Measurements from ENCODE around the gene EEF1A1.
"Not testable (repeated sequence)": the region's sequence is repeated elsewhere in the genome, so short reads cannot be mapped to it uniquely, and the experiment has no call there.

The EEF1A1 gene

GRCh38 chr6:73547036-73547435 is 26.2 kb upstream of the EEF1A1 start:
- no peak overlapping the region for H3K4me3 ChIP-seq (ENCODE audit: insufficient read depth, low read length, poor library complexity, severe bottlenecking)
- no peaks in the 10 kb centered on the region for H3F3A ChIP-seq (ENCODE audit: insufficient read depth)
- no peaks in the 10 kb centered on the region for H4K20me1 ChIP-seq (ENCODE audit: low read depth, low read length)
- no peaks in the 10 kb centered on the region for H3K27me3 ChIP-seq (ENCODE audit: low read length)
- no peak overlapping the region for H2AFZ ChIP-seq (ENCODE audit: low read depth, low read length, severe bottlenecking)
- H3K9me2 ChIP-seq (replicated peaks; ENCODE audit: insufficient read depth, low read length) = no peaks in the 10 kb centered on the region
- no peak overlapping the region for H3K27ac ChIP-seq (ENCODE audit: low read depth, low read length)
- TF ChIP-seq EZH2phosphoT487 (conservative IDR thresholded peaks at IDR 0.05; ENCODE audit: low read length) = no peak
- no peak for TF ChIP-seq CTCF (IDR thresholded peaks at IDR 0.05; ENCODE audit: insufficient read depth, low read length, poor library complexity, severe bottlenecking)
- H3K9ac ChIP-seq (ENCODE audit: low read length) = no peak overlapping the region
- H3K9me3 ChIP-seq (ENCODE audit: insufficient read depth, low read length) = no peaks in the 10 kb centered on the region
- H3K4me2 ChIP-seq (ENCODE audit: low read depth, low read length, poor library complexity, severe bottlenecking) = no peak overlapping the region
- no peaks in the 10 kb centered on the region for H3K79me2 ChIP-seq (ENCODE audit: insufficient read depth, low read length)
- no peaks in the 10 kb centered on the region for H3K36me3 ChIP-seq (ENCODE audit: low read length)

- no peaks in the 10 kb centered on the region for H3K36me3 ChIP-seq (ENCODE audit: low read length)
- TF ChIP-seq CTCF (IDR thresholded peaks at IDR 0.05; ENCODE audit: insufficient read depth, low read length, poor library complexity, severe bottlenecking) = no peak
- TF ChIP-seq EZH2phosphoT487 (conservative IDR thresholded peaks at IDR 0.05; ENCODE audit: low read length) = no peak
Observed at GRCh38 chr6:73542891-73543290, 22.1 kb upstream of the EEF1A1 start.

GRCh38 chr6:73542481-73542880 is 21.6 kb upstream of the EEF1A1 start:
- not testable (repeated sequence) for H3K9me3 ChIP-seq (ENCODE audit: insufficient read depth, low read length); H3K27ac ChIP-seq (ENCODE audit: low read depth, low read length); H3K36me3 ChIP-seq (ENCODE audit: low read length); H3K4me2 ChIP-seq (ENCODE audit: low read depth, low read length, poor library complexity, severe bottlenecking); H3F3A ChIP-seq (ENCODE audit: insufficient read depth); H2AFZ ChIP-seq (ENCODE audit: low read depth, low read length, severe bottlenecking); H3K9ac ChIP-seq (ENCODE audit: low read length); H3K27me3 ChIP-seq (ENCODE audit: low read length); H3K4me3 ChIP-seq (ENCODE audit: insufficient read depth, low read length, poor library complexity, severe bottlenecking); H3K79me2 ChIP-seq (ENCODE audit: insufficient read depth, low read length); H3K9me2 ChIP-seq (replicated peaks; ENCODE audit: insufficient read depth, low read length); H4K20me1 ChIP-seq (ENCODE audit: low read depth, low read length)

More at GRCh38 chr6:73542891-73543290, 22.1 kb upstream of the EEF1A1 start:
- no peaks in the 10 kb centered on the region for H3K79me2 ChIP-seq (ENCODE audit: insufficient read depth, low read length)
- H3K27me3 ChIP-seq (ENCODE audit: low read length) = no peaks in the 10 kb centered on the region
- no peak overlapping the region for H3K9ac ChIP-seq (ENCODE audit: low read length)
- no peak overlapping the region for H3K27ac ChIP-seq (ENCODE audit: low read depth, low read length)
- H3K9me2 ChIP-seq (replicated peaks; ENCODE audit: insufficient read depth, low read length) = no peaks in the 10 kb centered on the region
- H3F3A ChIP-seq (ENCODE audit: insufficient read depth) = no peaks in the 10 kb centered on the region
- no peak overlapping the region for H2AFZ ChIP-seq (ENCODE audit: low read depth, low read length, severe bottlenecking)
- H3K9me3 ChIP-seq (ENCODE audit: insufficient read depth, low read length) = no peaks in the 10 kb centered on the region
- no peak overlapping the region for H3K4me2 ChIP-seq (ENCODE audit: low read depth, low read length, poor library complexity, severe bottlenecking)
- H3K4me3 ChIP-seq (ENCODE audit: insufficient read depth, low read length, poor library complexity, severe bottlenecking) = no peak overlapping the region
- no peaks in the 10 kb centered on the region for H4K20me1 ChIP-seq (ENCODE audit: low read depth, low read length)

GRCh38 chr6:73538116-73538779 is 17.4 kb upstream of the EEF1A1 start:
- Histone ChIP-seq H3K9me3 (ENCODE audit: insufficient read depth, low read length) (no peaks in the 10 kb centered on the region), H4K20me1 (ENCODE audit: low read depth, low read length) (no peaks in the 10 kb centered on the region), H3K79me2 (ENCODE audit: insufficient read depth, low read length) (no peaks in the 10 kb centered on the region), H3K9me2 (replicated peaks; ENCODE audit: insufficient read depth, low read length) (no peaks in the 10 kb centered on the region), H3F3A (ENCODE audit: insufficient read depth) (no peaks in the 10 kb centered on the region), H2AFZ (ENCODE audit: low read depth, low read length, severe bottlenecking) (no peak overlapping the region), H3K4me3 (ENCODE audit: insufficient read depth, low read length, poor library complexity, severe bottlenecking) (no peak overlapping the region), H3K27me3 (ENCODE audit: low read length) (no peaks in the 10 kb centered on the region), H3K4me2 (ENCODE audit: low read depth, low read length, poor library complexity, severe bottlenecking) (no peak overlapping the region), H3K27ac (ENCODE audit: low read depth, low read length) (no peak overlapping the region), H3K36me3 (ENCODE audit: low read length) (no peaks in the 10 kb centered on the region), H3K9ac (ENCODE audit: low read length) (no peak overlapping the region)
- TF ChIP-seq EZH2phosphoT487 (conservative IDR thresholded peaks at IDR 0.05; ENCODE audit: low read length) (no peak), CTCF (IDR thresholded peaks at IDR 0.05; ENCODE audit: insufficient read depth, low read length, poor library complexity, severe bottlenecking) (no peak)
